ENCODE measurements around the gene ATN1. TPM values are rescaled to one million over a fixed set of nuclear protein-coding genes. Genes with fewer than 3 reads are reported as not detected.

ATN1 gene
- total and polyA plus RNA-seq, 7 donors, result 30.1 to 138 (median 53.8) TPM

DNA sequence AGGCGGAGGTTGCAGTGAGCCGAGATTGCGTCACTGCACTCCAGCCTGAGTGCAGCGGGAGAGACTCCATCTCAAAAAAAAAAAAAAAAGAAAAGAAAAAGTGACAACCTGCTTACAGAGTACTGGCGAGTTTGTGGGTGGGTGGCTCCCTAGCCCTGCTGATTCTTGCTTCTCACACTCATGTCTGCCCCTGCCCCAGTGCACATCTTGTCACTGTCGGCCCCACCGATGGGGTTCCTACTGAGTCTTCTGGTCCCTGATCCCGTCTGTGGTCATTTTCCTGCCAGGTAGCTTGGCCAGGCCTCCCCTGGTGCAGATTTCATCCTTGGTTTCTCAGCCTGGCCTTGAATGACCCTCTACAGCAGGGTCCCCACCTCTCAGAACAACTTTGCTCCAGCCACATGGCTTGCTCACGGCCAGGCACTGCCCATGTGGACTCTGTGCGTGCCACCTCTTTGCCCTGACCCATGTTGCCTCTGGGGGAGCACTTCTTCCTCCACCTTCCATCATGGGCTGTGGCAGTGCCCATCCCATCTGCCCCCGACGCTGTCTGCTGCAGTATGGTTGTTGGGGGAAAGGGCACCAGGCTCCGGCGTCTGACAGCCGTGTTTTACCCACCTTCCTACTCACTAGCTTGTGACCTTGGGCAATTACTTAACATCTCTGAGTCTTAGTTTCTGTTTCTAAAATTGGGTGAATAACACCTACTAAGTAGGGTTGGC is 21.3 kb downstream of the ATN1 start:
- Histone ChIP-seq H3K27me3 (no peaks in the 10 kb centered on the region), H3K4me1 (peaks cover 0 to 27% (median 19%) of the 10 kb centered on the region in 4 donors), H3K9me3 (no peaks in the 10 kb centered on the region), H3K27ac (no peak overlapping the region), H3K36me3 (peaks cover 0 to 12% (median 0%) of the 10 kb centered on the region in 4 donors), H3K4me3 (no peak overlapping the region)
- intact Hi-C loops (cut with DNase I), result no loop called here
- DNase-seq, result no peak
- TF ChIP-seq POLR2AphosphoS5 (IDR thresholded peaks at IDR 0.05), result no peak
- TF ChIP-seq, protein P1, sequence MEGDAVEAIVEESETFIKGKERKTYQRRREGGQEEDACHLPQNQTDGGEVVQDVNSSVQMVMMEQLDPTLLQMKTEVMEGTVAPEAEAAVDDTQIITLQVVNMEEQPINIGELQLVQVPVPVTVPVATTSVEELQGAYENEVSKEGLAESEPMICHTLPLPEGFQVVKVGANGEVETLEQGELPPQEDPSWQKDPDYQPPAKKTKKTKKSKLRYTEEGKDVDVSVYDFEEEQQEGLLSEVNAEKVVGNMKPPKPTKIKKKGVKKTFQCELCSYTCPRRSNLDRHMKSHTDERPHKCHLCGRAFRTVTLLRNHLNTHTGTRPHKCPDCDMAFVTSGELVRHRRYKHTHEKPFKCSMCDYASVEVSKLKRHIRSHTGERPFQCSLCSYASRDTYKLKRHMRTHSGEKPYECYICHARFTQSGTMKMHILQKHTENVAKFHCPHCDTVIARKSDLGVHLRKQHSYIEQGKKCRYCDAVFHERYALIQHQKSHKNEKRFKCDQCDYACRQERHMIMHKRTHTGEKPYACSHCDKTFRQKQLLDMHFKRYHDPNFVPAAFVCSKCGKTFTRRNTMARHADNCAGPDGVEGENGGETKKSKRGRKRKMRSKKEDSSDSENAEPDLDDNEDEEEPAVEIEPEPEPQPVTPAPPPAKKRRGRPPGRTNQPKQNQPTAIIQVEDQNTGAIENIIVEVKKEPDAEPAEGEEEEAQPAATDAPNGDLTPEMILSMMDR (IDR thresholded peaks at IDR 0.05), result no peak
- no peak for TF ChIP-seq EP300 (IDR thresholded peaks at IDR 0.05)
- TF ChIP-seq POLR2A (IDR thresholded peaks at IDR 0.05), result no peak
- WGBS, 2 donors, result 75 to 87% methylated on average over 15 of the region's 15 CpGs

DNA sequence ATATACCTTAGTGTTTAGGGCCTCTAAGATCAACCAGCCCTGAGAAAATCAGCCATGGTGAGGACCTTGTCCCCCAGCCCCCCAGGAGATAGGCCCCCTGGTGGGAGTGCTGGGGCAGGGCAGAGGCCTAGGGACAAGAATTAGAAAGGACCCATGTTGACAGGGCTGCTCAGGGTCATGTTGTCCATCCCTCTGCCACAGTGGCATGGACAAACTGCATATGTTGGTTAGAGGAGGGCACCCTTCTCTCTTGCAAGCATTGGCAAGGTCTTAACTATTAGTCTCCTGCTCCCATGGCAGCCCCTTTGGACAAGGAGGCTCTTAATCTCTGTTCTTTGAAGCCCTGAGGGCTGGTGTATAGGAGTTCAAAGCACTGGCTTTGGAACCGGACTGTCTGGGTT is 22.6 kb downstream of the ATN1 start:
- peak overlapping the region in 1 of 4 donors; percentile 57 for H3K27ac ChIP-seq
- peaks cover 0 to 17% (median 12%) of the 10 kb centered on the region in 4 donors for H3K4me1 ChIP-seq
- H3K4me3 ChIP-seq, result no peak overlapping the region
- 54 to 87% methylated on average over 1 of the region's 1 CpG for WGBS, 2 donors
- peaks cover 0 to 12% (median 0%) of the 10 kb centered on the region in 4 donors for H3K36me3 ChIP-seq
- DNase-seq, result peak; percentile 36
- intact Hi-C loops (cut with DNase I), result no loop called here
- no peaks in the 10 kb centered on the region for H3K27me3 ChIP-seq
- TF ChIP-seq, protein P1 (IDR thresholded peaks at IDR 0.05), result no peak
- TF ChIP-seq EP300 (IDR thresholded peaks at IDR 0.05), result no peak
- TF ChIP-seq POLR2AphosphoS5 (IDR thresholded peaks at IDR 0.05), result no peak
- TF ChIP-seq POLR2A (IDR thresholded peaks at IDR 0.05), result no peak
- no peaks in the 10 kb centered on the region for H3K9me3 ChIP-seq

GRCh38 chr12:6950811-6951540 is 23.2 kb downstream of the ATN1 start, which contains the start of gene PTPN6:
PTPN6 (plus strand) TSS chr12:6951356; CDS start chr12:6951513, 157 bp downstream.
- Histone ChIP-seq H3K36me3 (peaks cover 0 to 7% (median 0%) of the 10 kb centered on the region in 4 donors), H3K4me1 (peaks cover 0 to 11% (median 7%) of the 10 kb centered on the region in 4 donors), H3K27me3 (no peaks in the 10 kb centered on the region), H3K4me3 (peak within 1 kb of the TSS in 3 of 4 donors; percentile 21 to 48 (median 31)), H3K27ac (peak within 1 kb of the TSS; percentile 50 to 57 (median 54)), H3K9me3 (no peaks in the 10 kb centered on the region)
- 43 to 77% methylated on average over 25 of the region's 25 CpGs for WGBS, 2 donors
- TF ChIP-seq POLR2AphosphoS5 (IDR thresholded peaks at IDR 0.05) (peak in 2 of 4 donors; percentile 11 to 24), POLR2A (IDR thresholded peaks at IDR 0.05) (no peak)
- peak; percentile 75 for DNase-seq
- intact Hi-C loops (cut with DNase I), result no loop called here

DNA sequence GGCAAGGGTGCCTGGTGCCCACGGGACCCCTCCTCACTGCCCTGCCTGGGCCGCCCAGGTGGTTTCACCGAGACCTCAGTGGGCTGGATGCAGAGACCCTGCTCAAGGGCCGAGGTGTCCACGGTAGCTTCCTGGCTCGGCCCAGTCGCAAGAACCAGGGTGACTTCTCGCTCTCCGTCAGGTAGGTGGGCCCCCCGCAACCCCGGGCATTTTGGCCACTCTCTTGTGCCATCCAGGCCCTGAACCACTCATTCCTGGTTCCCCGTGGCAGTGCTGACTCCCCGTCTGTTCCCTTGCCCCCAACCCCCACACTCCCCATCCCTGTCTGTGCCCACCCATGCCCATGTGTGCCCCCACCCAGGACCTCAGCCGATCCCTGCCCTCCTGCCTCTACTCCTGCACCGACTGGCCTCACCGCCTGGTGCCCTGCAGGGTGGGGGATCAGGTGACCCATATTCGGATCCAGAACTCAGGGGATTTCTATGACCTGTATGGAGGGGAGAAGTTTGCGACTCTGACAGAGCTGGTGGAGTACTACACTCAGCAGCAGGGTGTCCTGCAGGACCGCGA is 23.9 kb downstream of the ATN1 start:
- peaks cover 0 to 4% (median 1%) of the 10 kb centered on the region in 4 donors for H3K4me1 ChIP-seq
- intact Hi-C loops (cut with DNase I), result no loop called here
- H3K4me3 ChIP-seq, result peak overlapping the region in 3 of 4 donors; percentile 21 to 48 (median 31)
- 55 to 83% methylated on average over 20 of the region's 20 CpGs for WGBS, 2 donors
- peak overlapping the region; percentile 50 to 57 (median 54) for H3K27ac ChIP-seq
- DNase-seq, result peak; percentile 56
- no peaks in the 10 kb centered on the region for H3K9me3 ChIP-seq
- H3K36me3 ChIP-seq, result peaks cover 0 to under 1% (median 0%) of the 10 kb centered on the region in 4 donors
- TF ChIP-seq, protein P1 (IDR thresholded peaks at IDR 0.05), result no peak
- TF ChIP-seq EP300 (IDR thresholded peaks at IDR 0.05), result no peak
- no peak for TF ChIP-seq POLR2AphosphoS5 (IDR thresholded peaks at IDR 0.05)
- no peak for TF ChIP-seq POLR2A (IDR thresholded peaks at IDR 0.05)
- H3K27me3 ChIP-seq, result no peaks in the 10 kb centered on the region

Measured in sigmoid colon (tissue), 7 donors.